ENCODE measurements around the gene C22orf23. TPM values are rescaled to one million over a fixed set of nuclear protein-coding genes. Genes with fewer than 3 reads are reported as not detected.

C22orf23 gene
- total RNA-seq, 1 donor from 2014 or later, result not detected

GRCh38 chr22:37996079-37996478 is 42.7 kb upstream of the C22orf23 start:
- no peaks in the 10 kb centered on the region for H3K36me3 Mint-ChIP-seq (ENCODE audit: low read depth, unreplicated experiment)
- H3K27me3 ChIP-seq (ENCODE audit: insufficient read depth, low read length), result no peaks in the 10 kb centered on the region
- H3K4me2 ChIP-seq (ENCODE audit: low read length), result no peak overlapping the region
- FAIRE-seq (no peak), DNase-seq (ENCODE audit: low read depth) (no peak)
- H3K9me3 ChIP-seq (ENCODE audit: insufficient read depth, low read depth, low read length), result no peaks in the 10 kb centered on the region
- H4K20me1 ChIP-seq (ENCODE audit: insufficient read depth, low read length), result no peaks in the 10 kb centered on the region
- H3K27ac Mint-ChIP-seq (ENCODE audit: unreplicated experiment), result no peak overlapping the region
- no peaks in the 10 kb centered on the region for H3K9me3 Mint-ChIP-seq (ENCODE audit: unreplicated experiment)
- H3K4me1 Mint-ChIP-seq (ENCODE audit: low read depth, unreplicated experiment), result peaks cover 2% of the 10 kb centered on the region
- H3K4me1 ChIP-seq (ENCODE audit: insufficient read depth, low read length), result peaks cover 17% of the 10 kb centered on the region
- TF ChIP-seq, protein P1, sequence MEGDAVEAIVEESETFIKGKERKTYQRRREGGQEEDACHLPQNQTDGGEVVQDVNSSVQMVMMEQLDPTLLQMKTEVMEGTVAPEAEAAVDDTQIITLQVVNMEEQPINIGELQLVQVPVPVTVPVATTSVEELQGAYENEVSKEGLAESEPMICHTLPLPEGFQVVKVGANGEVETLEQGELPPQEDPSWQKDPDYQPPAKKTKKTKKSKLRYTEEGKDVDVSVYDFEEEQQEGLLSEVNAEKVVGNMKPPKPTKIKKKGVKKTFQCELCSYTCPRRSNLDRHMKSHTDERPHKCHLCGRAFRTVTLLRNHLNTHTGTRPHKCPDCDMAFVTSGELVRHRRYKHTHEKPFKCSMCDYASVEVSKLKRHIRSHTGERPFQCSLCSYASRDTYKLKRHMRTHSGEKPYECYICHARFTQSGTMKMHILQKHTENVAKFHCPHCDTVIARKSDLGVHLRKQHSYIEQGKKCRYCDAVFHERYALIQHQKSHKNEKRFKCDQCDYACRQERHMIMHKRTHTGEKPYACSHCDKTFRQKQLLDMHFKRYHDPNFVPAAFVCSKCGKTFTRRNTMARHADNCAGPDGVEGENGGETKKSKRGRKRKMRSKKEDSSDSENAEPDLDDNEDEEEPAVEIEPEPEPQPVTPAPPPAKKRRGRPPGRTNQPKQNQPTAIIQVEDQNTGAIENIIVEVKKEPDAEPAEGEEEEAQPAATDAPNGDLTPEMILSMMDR (IDR thresholded peaks at IDR 0.05; ENCODE audit: insufficient read depth, low read depth, low read length), result no peak
- no peak for TF ChIP-seq EZH2 (IDR thresholded peaks at IDR 0.05; ENCODE audit: insufficient read depth, low read length)
- no peaks in the 10 kb centered on the region for H3K79me2 ChIP-seq (ENCODE audit: insufficient read depth, low read length)
- H3K36me3 ChIP-seq (ENCODE audit: insufficient read depth, low read length), result no peaks in the 10 kb centered on the region
- no peak overlapping the region for H3K4me3 ChIP-seq (ENCODE audit: insufficient read depth, low read depth, low read length)
- no peak overlapping the region for H2AFZ ChIP-seq (ENCODE audit: low read depth, low read length)
- no peak overlapping the region for H3K27ac ChIP-seq (ENCODE audit: low read depth, low read length)
- peaks cover 21% of the 10 kb centered on the region for H3K27me3 Mint-ChIP-seq (ENCODE audit: low read depth, unreplicated experiment)
- H3K9ac ChIP-seq (ENCODE audit: low read length), result no peak overlapping the region
- H3K4me3 Mint-ChIP-seq (ENCODE audit: unreplicated experiment), result no peak overlapping the region

GRCh38 chr22:37995460-37995859 is 42.1 kb upstream of the C22orf23 start:
- no peak for DNase-seq (ENCODE audit: low read depth)
- no peak overlapping the region for H2AFZ ChIP-seq (ENCODE audit: low read depth, low read length)
- no peak for FAIRE-seq
- no peak overlapping the region for H3K4me3 ChIP-seq (ENCODE audit: insufficient read depth, low read depth, low read length)
- H3K9me3 ChIP-seq (ENCODE audit: insufficient read depth, low read depth, low read length), result no peaks in the 10 kb centered on the region
- Mint-ChIP-seq H3K27ac (ENCODE audit: unreplicated experiment) (no peak overlapping the region), H3K36me3 (ENCODE audit: low read depth, unreplicated experiment) (no peaks in the 10 kb centered on the region), H3K4me3 (ENCODE audit: unreplicated experiment) (no peak overlapping the region), H3K27me3 (ENCODE audit: low read depth, unreplicated experiment) (peaks cover 21% of the 10 kb centered on the region), H3K9me3 (ENCODE audit: unreplicated experiment) (no peaks in the 10 kb centered on the region), H3K4me1 (ENCODE audit: low read depth, unreplicated experiment) (peaks cover 2% of the 10 kb centered on the region)
- H3K27ac ChIP-seq (ENCODE audit: low read depth, low read length), result no peak overlapping the region
- H3K27me3 ChIP-seq (ENCODE audit: insufficient read depth, low read length), result no peaks in the 10 kb centered on the region
- H3K79me2 ChIP-seq (ENCODE audit: insufficient read depth, low read length), result no peaks in the 10 kb centered on the region
- no peaks in the 10 kb centered on the region for H3K36me3 ChIP-seq (ENCODE audit: insufficient read depth, low read length)
- no peak overlapping the region for H3K9ac ChIP-seq (ENCODE audit: low read length)
- no peaks in the 10 kb centered on the region for H4K20me1 ChIP-seq (ENCODE audit: insufficient read depth, low read length)
- no peak overlapping the region for H3K4me2 ChIP-seq (ENCODE audit: low read length)
- TF ChIP-seq EZH2 (IDR thresholded peaks at IDR 0.05; ENCODE audit: insufficient read depth, low read length), result no peak
- TF ChIP-seq, protein P1 (IDR thresholded peaks at IDR 0.05; ENCODE audit: insufficient read depth, low read depth, low read length), result no peak
- peaks cover 17% of the 10 kb centered on the region for H3K4me1 ChIP-seq (ENCODE audit: insufficient read depth, low read length)

DNA sequence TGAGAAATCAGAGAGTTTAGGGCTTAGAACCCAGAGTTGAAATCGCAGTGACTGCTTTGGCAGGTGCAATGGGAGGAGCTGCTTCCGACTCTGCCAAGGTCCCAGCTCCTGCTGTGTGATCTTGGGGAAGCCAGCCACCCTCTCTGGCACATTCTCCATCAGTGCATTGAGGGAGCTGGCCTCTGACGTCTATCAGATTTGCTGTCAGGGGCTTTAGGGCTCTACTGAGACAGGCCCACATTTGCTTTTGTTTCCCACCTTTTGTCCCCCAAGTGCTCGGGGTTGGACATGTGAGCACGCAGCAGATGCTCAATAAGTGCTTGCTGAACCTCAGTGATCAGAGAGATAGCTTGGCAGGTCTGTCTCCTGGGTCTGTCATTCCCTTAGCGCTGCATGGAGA is 41.6 kb upstream of the C22orf23 start:
- Mint-ChIP-seq H3K9me3 (ENCODE audit: unreplicated experiment) (no peaks in the 10 kb centered on the region), H3K27me3 (ENCODE audit: low read depth, unreplicated experiment) (peaks cover 17% of the 10 kb centered on the region), H3K4me3 (ENCODE audit: unreplicated experiment) (no peak overlapping the region), H3K4me1 (ENCODE audit: low read depth, unreplicated experiment) (peaks cover 2% of the 10 kb centered on the region), H3K27ac (ENCODE audit: unreplicated experiment) (no peak overlapping the region), H3K36me3 (ENCODE audit: low read depth, unreplicated experiment) (no peaks in the 10 kb centered on the region)
- H3K79me2 ChIP-seq (ENCODE audit: insufficient read depth, low read length), result no peaks in the 10 kb centered on the region
- no peak overlapping the region for H3K9ac ChIP-seq (ENCODE audit: low read length)
- peaks cover 14% of the 10 kb centered on the region for H3K4me1 ChIP-seq (ENCODE audit: insufficient read depth, low read length)
- H3K4me3 ChIP-seq (ENCODE audit: insufficient read depth, low read depth, low read length), result no peak overlapping the region
- FAIRE-seq (no peak), DNase-seq (ENCODE audit: low read depth) (no peak)
- TF ChIP-seq, protein P1 (IDR thresholded peaks at IDR 0.05; ENCODE audit: insufficient read depth, low read depth, low read length), result no peak
- TF ChIP-seq EZH2 (IDR thresholded peaks at IDR 0.05; ENCODE audit: insufficient read depth, low read length), result no peak
- no peaks in the 10 kb centered on the region for H4K20me1 ChIP-seq (ENCODE audit: insufficient read depth, low read length)
- no peak overlapping the region for H3K27ac ChIP-seq (ENCODE audit: low read depth, low read length)
- H2AFZ ChIP-seq (ENCODE audit: low read depth, low read length), result no peak overlapping the region
- no peaks in the 10 kb centered on the region for H3K36me3 ChIP-seq (ENCODE audit: insufficient read depth, low read length)
- no peak overlapping the region for H3K4me2 ChIP-seq (ENCODE audit: low read length)
- H3K9me3 ChIP-seq (ENCODE audit: insufficient read depth, low read depth, low read length), result no peaks in the 10 kb centered on the region
- no peaks in the 10 kb centered on the region for H3K27me3 ChIP-seq (ENCODE audit: insufficient read depth, low read length)

Data from astrocyte (in vitro differentiated cells and primary cell).